Activated T-helper 1 cell treated with Interleukin-2 at 50 U/mL for 16 hours (primary cell): ENCODE results near the gene IL5RA.
A peak's percentile ranks its signal among the peaks of the same experiment; 100 is the strongest.

Experiments used
- DNase-seq: peaks from one replicate; pipeline ENCODE4 v3.0.0-alpha.2; 2020; ENCODE audit warnings: low read depth

Gene IL5RA

GRCh38 chr3:3110299-3110630, at the start of gene IL5RA:
Gene IL5RA (minus strand): TSS chr3:3110374. CDS start chr3:3104984, 5,390 bp downstream.
- DNase-seq: no peak

- no peak for DNase-seq
Measured at GRCh38 chr3:3157484-3157883, 47.3 kb upstream of the IL5RA start.

- no peak for DNase-seq
Measured at GRCh38 chr3:3154879-3155610, 44.9 kb upstream of the IL5RA start.

GRCh38 chr3:3151513-3151912, 41.3 kb upstream of the IL5RA start:
- DNase-seq: no peak

GRCh38 chr3:3149560-3149959, 39.4 kb upstream of the IL5RA start:
- no peak for DNase-seq

GRCh38 chr3:3145831-3146230, 35.7 kb upstream of the IL5RA start:
- no peak for DNase-seq

GRCh38 chr3:3141939-3142338, 31.8 kb upstream of the IL5RA start:
- DNase-seq: no peak

GRCh38 chr3:3137526-3137925, 27.4 kb upstream of the IL5RA start:
- no peak for DNase-seq

GRCh38 chr3:3134750-3135448, 24.7 kb upstream of the IL5RA start:
- no peak for DNase-seq

- DNase-seq: no peak
Measured at GRCh38 chr3:3133500-3133899, 23.3 kb upstream of the IL5RA start.

- no peak for DNase-seq
Measured at GRCh38 chr3:3129579-3129978, 19.4 kb upstream of the IL5RA start.

- no peak for DNase-seq
Measured at GRCh38 chr3:3127432-3128010, 17.3 kb upstream of the IL5RA start.

GRCh38 chr3:3126477-3127431, 16.6 kb upstream of the IL5RA start, which contains the start of gene TRNT1:
Gene TRNT1 (plus strand): TSS chr3:3126940. CDS start chr3:3129041, 2,101 bp downstream.
- DNase-seq: peak; percentile 92

GRCh38 chr3:3125977-3126376, 15.8 kb upstream of the IL5RA start:
- DNase-seq: no peak

- no peak for DNase-seq
Measured at GRCh38 chr3:3119393-3119851, 9.2 kb upstream of the IL5RA start.

GRCh38 chr3:3117651-3118050, 7.5 kb upstream of the IL5RA start:
- DNase-seq: no peak

GRCh38 chr3:3113042-3113709, 3.0 kb upstream of the IL5RA start:
- no peak for DNase-seq

GRCh38 chr3:3110749-3111361, 681 bp upstream of the IL5RA start:
- DNase-seq: no peak

GRCh38 chr3:3109407-3110298, 521 bp downstream of the IL5RA start:
- DNase-seq: no peak

- DNase-seq: no peak
Measured at GRCh38 chr3:3107858-3108257, 2.3 kb downstream of the IL5RA start.
